Vagina (tissue), 2 donors: ENCODE measurements around the gene MCM3. TPM values are rescaled to one million over a fixed set of nuclear protein-coding genes. Genes with fewer than 3 reads are reported as not detected.

Source experiments
- DNase-seq, 2 donors: peaks; one replicate each; pipeline ENCODE4 v3.0.0-alpha.2; 2017; ENCODE audit errors: extremely low spot score in 2 of 2
- H3K27ac ChIP-seq: fragments of 200-600 bp; sonication (generic); one replicate; pipeline ENCODE4 v1.5.1; 2019
- H3K27me3 ChIP-seq: fragments of 200-600 bp; sonication (generic); one replicate; pipeline ENCODE4 v1.5.1; 2019
- H3K36me3 ChIP-seq, 2 donors: fragments of 200-600 bp; sonication (generic); one replicate each; pipeline ENCODE4 v1.5.1; 2017 to 2019
- H3K4me1 ChIP-seq: fragments of 200-600 bp; sonication (generic); one replicate; pipeline ENCODE4 v1.5.1; 2019
- H3K4me3 ChIP-seq, 2 donors: fragments of 200-600 bp; sonication (generic); 1 replicate in 1 of 2; 2 replicates in 1 of 2; pipeline ENCODE4 v1.5.1; 2016 to 2019
- H3K9me3 ChIP-seq: fragments of 200-600 bp; sonication (generic); one replicate; pipeline ENCODE4 v1.5.1; 2019
- POLR2A ChIP-seq, 2 donors: fragments of 450-650 bp; IDR thresholded peaks; one replicate each; pipeline ENCODE4 v1.6.1; 2017; ENCODE audit warnings: antibody characterized with exemption in 2 of 2, mild to moderate bottlenecking in 2 of 2, moderate library complexity in 2 of 2
- POLR2AphosphoS5 ChIP-seq, 2 donors: sonication (generic); formaldehyde crosslinking; IDR thresholded peaks; one replicate each; pipeline ENCODE4 v1.9.0; 2017; ENCODE audit warnings: antibody characterized with exemption in 2 of 2, mild to moderate bottlenecking in 2 of 2, low read depth in 1 of 2; ENCODE audit not compliant: insufficient read depth in 1 of 2
- intact Hi-C: fragments of 100-400 bp; cut with DNase I; formaldehyde crosslinking; loops from one replicate; pipeline ENCODE4 v1.15.1; 2023
- total RNA-seq: library from RNA; depleted of rRNA; stranded (reverse); fragments of >200 nt; gene quantifications from one replicate; pipeline ENCODE4 v1.2.3, GENCODE V29; 2016
- TF ChIP-seq, protein P1 (sequence below), 3 experiments: fragments of 450-650 bp in 2 of 3; fragments of 200-600 bp in 1 of 3; sonication (generic) in 1 of 3; IDR thresholded peaks; one replicate each; pipeline ENCODE4 v1.5.1; 2017 to 2019; ENCODE audit warnings: antibody characterized with exemption in 3 of 3, mild to moderate bottlenecking in 2 of 3, moderate library complexity in 2 of 3

Gene MCM3
- total RNA-seq, 1 donor from 2014 or later: 36.3 TPM

DNA sequence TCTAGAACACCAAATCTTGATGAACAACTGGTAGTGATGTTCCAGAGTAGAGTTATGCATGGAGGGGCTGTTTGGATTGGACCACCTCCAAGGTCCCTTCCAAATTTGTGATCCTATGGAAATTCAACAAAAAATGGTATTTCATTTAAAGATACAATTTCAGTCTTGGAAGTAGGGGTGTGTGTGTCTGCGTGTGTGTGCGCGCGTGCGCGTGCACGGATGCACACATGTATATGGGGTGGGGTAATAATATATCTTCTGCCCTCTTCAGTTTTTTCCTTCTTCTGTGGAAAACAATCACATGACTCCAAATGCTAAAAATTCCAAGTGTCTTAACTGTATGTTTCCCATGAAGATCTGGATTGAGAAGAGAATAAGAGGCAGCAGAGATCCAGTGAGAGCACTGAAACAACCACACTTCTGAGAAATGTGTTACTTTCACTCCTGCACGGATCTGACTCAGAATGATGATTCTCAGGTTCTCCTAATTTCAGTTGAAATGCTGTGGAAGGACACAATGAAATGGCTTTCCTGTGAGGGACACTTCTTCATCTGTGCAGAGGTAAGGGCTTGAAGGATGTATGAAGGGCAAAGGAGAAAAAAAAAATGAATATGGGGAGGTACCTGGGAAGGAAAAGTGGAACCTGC is 29.7 kb downstream of the MCM3 start:
- H3K36me3 ChIP-seq: no peaks in the 10 kb centered on the region
- no peak overlapping the region for H3K27ac ChIP-seq
- no peaks in the 10 kb centered on the region for H3K27me3 ChIP-seq
- no peaks in the 10 kb centered on the region for H3K4me1 ChIP-seq
- peak in 1 of 2 donors; percentile 37 for DNase-seq
- H3K4me3 ChIP-seq: no peak overlapping the region
- TF ChIP-seq, protein P1, sequence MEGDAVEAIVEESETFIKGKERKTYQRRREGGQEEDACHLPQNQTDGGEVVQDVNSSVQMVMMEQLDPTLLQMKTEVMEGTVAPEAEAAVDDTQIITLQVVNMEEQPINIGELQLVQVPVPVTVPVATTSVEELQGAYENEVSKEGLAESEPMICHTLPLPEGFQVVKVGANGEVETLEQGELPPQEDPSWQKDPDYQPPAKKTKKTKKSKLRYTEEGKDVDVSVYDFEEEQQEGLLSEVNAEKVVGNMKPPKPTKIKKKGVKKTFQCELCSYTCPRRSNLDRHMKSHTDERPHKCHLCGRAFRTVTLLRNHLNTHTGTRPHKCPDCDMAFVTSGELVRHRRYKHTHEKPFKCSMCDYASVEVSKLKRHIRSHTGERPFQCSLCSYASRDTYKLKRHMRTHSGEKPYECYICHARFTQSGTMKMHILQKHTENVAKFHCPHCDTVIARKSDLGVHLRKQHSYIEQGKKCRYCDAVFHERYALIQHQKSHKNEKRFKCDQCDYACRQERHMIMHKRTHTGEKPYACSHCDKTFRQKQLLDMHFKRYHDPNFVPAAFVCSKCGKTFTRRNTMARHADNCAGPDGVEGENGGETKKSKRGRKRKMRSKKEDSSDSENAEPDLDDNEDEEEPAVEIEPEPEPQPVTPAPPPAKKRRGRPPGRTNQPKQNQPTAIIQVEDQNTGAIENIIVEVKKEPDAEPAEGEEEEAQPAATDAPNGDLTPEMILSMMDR (IDR thresholded peaks at IDR 0.05): no peak
- no peak for TF ChIP-seq POLR2A (IDR thresholded peaks at IDR 0.05)
- TF ChIP-seq POLR2AphosphoS5 (IDR thresholded peaks at IDR 0.05; ENCODE audit: insufficient read depth in 1 of 2, low read depth in 1 of 2): no peak
- no peaks in the 10 kb centered on the region for H3K9me3 ChIP-seq
- intact Hi-C loops: no loop called here

DNA sequence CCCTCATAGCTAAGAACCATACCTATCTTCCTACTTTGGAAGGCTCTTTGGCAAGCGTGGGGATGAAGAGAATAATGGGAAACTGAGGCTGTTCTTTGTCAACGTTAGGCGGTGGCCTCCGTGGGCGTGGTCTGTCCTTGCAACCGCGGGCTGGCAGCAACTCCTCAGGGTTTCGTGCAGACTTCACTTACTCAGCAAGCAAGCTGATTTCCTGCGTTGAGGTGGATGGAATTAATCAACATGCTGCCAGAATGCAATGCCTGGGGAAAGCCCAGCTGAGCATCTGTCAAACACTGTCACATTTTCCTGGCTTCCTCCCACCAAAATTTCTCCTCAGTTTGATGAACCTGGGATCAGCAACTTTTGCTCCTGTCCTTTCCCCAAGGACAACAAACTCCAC is 31.0 kb downstream of the MCM3 start:
- H3K36me3 ChIP-seq: no peaks in the 10 kb centered on the region
- H3K27ac ChIP-seq: no peak overlapping the region
- TF ChIP-seq, protein P1 (IDR thresholded peaks at IDR 0.05): no peak
- TF ChIP-seq POLR2AphosphoS5 (IDR thresholded peaks at IDR 0.05; ENCODE audit: insufficient read depth in 1 of 2, low read depth in 1 of 2): no peak
- no peak for TF ChIP-seq POLR2A (IDR thresholded peaks at IDR 0.05)
- intact Hi-C loops: no loop called here
- H3K27me3 ChIP-seq: no peaks in the 10 kb centered on the region
- no peaks in the 10 kb centered on the region for H3K4me1 ChIP-seq
- peak in 1 of 2 donors; percentile 67 for DNase-seq
- H3K9me3 ChIP-seq: no peaks in the 10 kb centered on the region
- H3K4me3 ChIP-seq: no peak overlapping the region

DNA sequence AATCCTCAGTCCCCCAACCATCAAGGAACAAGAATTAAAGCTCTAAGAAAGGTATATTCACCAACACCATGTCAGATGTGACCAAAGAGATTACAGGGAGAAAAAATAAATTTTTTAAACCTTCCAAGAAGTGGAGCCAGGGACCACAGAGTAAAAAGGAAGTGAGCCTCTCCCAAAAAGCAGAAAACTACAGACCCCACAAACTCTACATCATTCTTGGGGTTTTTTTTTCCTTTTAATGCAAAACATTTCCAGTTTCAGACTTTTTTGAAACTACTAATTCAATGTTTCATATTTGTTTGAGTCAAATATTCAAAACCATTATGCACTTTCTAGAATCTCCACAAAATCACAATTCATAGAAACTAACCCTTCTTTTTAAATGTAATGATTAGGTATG is 33.4 kb downstream of the MCM3 start:
- no peaks in the 10 kb centered on the region for H3K27me3 ChIP-seq
- no peak overlapping the region for H3K4me3 ChIP-seq
- intact Hi-C loops: no loop called here
- TF ChIP-seq POLR2AphosphoS5 (IDR thresholded peaks at IDR 0.05; ENCODE audit: insufficient read depth in 1 of 2, low read depth in 1 of 2): no peak
- TF ChIP-seq, protein P1 (IDR thresholded peaks at IDR 0.05): no peak
- TF ChIP-seq POLR2A (IDR thresholded peaks at IDR 0.05): no peak
- H3K9me3 ChIP-seq: no peaks in the 10 kb centered on the region
- no peak overlapping the region for H3K27ac ChIP-seq
- no peaks in the 10 kb centered on the region for H3K36me3 ChIP-seq
- DNase-seq: no peak
- no peaks in the 10 kb centered on the region for H3K4me1 ChIP-seq

DNA sequence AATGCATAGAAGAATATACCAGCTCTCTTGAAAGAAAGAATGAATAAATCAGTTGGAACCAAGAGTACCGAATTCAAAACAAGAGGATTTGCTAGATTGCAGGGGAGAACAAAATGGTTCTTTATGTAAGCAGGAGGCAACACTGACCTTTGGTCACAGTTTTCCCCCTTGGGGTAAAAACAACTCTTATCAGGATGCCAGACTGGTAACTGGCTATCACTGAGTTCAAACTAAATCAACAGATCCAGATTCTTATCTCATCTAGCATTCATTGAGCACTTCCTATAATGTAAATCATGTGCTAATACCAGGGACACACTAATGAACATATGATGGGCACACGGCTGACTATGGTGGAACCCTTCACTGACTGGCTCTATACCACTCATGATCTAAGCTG is 35.5 kb downstream of the MCM3 start:
- no peaks in the 10 kb centered on the region for H3K4me1 ChIP-seq
- H3K4me3 ChIP-seq: no peak overlapping the region
- no peaks in the 10 kb centered on the region for H3K27me3 ChIP-seq
- no peaks in the 10 kb centered on the region for H3K36me3 ChIP-seq
- no peaks in the 10 kb centered on the region for H3K9me3 ChIP-seq
- TF ChIP-seq, protein P1 (IDR thresholded peaks at IDR 0.05): no peak
- TF ChIP-seq POLR2A (IDR thresholded peaks at IDR 0.05) (no peak), POLR2AphosphoS5 (IDR thresholded peaks at IDR 0.05; ENCODE audit: insufficient read depth in 1 of 2, low read depth in 1 of 2) (no peak)
- H3K27ac ChIP-seq: no peak overlapping the region
- no peak for DNase-seq
- intact Hi-C loops: no loop called here

DNA sequence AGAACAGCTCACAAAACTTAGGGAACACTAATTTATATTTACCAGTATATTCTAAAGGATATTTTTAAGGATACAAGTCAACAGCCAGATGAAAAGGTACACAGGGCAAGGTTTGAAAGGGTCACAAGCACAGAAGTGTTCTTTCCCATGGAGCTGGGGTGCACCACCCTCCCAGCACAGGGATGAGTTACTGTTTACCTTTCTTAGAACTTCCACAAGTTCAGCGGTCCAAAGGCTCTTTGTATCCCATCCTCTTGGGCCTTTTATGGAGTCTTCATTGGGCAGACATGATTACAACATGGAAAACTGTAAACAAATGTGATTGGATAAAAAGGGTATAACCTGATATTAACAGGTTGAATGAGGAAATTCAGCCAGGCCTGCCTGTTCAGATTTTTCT is 39.1 kb downstream of the MCM3 start:
- no peaks in the 10 kb centered on the region for H3K36me3 ChIP-seq
- no peak overlapping the region for H3K27ac ChIP-seq
- no peaks in the 10 kb centered on the region for H3K9me3 ChIP-seq
- intact Hi-C loops: no loop called here
- no peak for DNase-seq
- no peak for TF ChIP-seq POLR2A (IDR thresholded peaks at IDR 0.05)
- H3K4me3 ChIP-seq: no peak overlapping the region
- H3K4me1 ChIP-seq: no peaks in the 10 kb centered on the region
- no peaks in the 10 kb centered on the region for H3K27me3 ChIP-seq
